ENCODE data around the gene FGF11. TPM values are rescaled to one million over a fixed set of nuclear protein-coding genes. Genes with fewer than 3 reads are reported as not detected.

FGF11 gene
- total and polyA plus RNA-seq, 2 of the 13 experiments (the other 11 are each of a cell fraction or from before 2014, with no cell fraction given) = 0.20 to 7.6 TPM

DNA sequence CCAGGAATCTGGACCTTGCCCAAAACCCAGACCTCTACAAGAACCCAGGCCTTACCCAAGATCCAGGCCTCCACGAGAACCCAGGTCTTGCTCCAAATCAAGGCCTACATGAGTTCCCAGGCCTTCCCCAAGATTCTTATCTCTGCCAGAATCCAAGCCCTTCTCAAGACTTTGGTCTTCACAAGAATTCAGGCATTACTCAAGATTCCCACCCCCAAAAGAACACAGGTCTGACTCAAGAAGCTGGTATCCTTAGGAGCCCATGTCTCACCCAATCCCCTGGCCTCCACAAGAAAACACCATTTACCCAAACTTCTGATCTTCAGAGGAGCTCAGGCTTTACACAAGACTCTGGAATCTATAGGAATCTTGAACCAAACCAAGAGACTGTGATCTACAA, 8.1 kb upstream of the FGF11 start:
- no peak for TF ChIP-seq HMGXB3 (CRISPR knock-in tag; IDR thresholded peaks at IDR 0.05; ENCODE audit: borderline replicate concordance)
- no peak for TF ChIP-seq EED (CRISPR knock-in tag; IDR thresholded peaks at IDR 0.05)
- TF ChIP-seq RXRA (CRISPR knock-in tag; IDR thresholded peaks at IDR 0.05) = no peak
- no peak for TF ChIP-seq ATAD3A (CRISPR knock-in tag; IDR thresholded peaks at IDR 0.05)
- TF ChIP-seq SOX13 (IDR thresholded peaks at IDR 0.05) = no peak
- TF ChIP-seq SOX13 (CRISPR knock-in tag; conservative IDR thresholded peaks at IDR 0.05 in 1 of 2, IDR thresholded peaks at IDR 0.05 in 1 of 2) = no peak
- no peak for TF ChIP-seq ZMYM2 (CRISPR knock-in tag; IDR thresholded peaks at IDR 0.05)
- TF ChIP-seq E2F5 (CRISPR knock-in tag; conservative IDR thresholded peaks at IDR 0.05) = no peak
- Histone ChIP-seq H3K9me3 (ENCODE audit: low read length) (no peaks in the 10 kb centered on the region), H3K9ac (ENCODE audit: insufficient read depth, low read depth, low read length) (no peak overlapping the region), H2AFZ (ENCODE audit: low read length) (no peak overlapping the region), H3K27ac (ENCODE audit: extremely low read length, insufficient read depth, low read length) (no peak overlapping the region), H3K4me2 (ENCODE audit: low read depth, low read length) (no peak overlapping the region), H3K27me3 (ENCODE audit: control insufficient read depth in 1 of 2, insufficient read depth in 2 of 2, low read length in 2 of 2) (peaks cover 2 to 3% of the 10 kb centered on the region in 2 experiments; a peak in 3 of 5 replicates), H3K4me3 (replicated peaks in 1 of 3; ENCODE audit: insufficient read depth in 1 of 3, low read depth in 2 of 3, low read length in 3 of 3) (no peak overlapping the region), H3K79me2 (ENCODE audit: insufficient read depth, low read length) (no peaks in the 10 kb centered on the region), H3K4me1 (ENCODE audit: insufficient read depth, low read length) (peaks cover 17% of the 10 kb centered on the region), H4K20me1 (ENCODE audit: insufficient read depth, low read length) (no peaks in the 10 kb centered on the region), H3K36me3 (replicated peaks in 1 of 2; ENCODE audit: control insufficient read depth in 1 of 2, insufficient read depth in 2 of 2, low read length in 2 of 2) (no peaks in the 10 kb centered on the region)
- no peak for DNase-seq (ENCODE audit: low spot score)
- POLR2A ChIA-PET = interaction anchor here (1.1 kb wide), 1 partner anchor 27 kb away, joined by 3 read pairs; the partner anchor contains the start of gene TMEM256
- ATAC-seq = no peak
- FAIRE-seq = no peak
- intact Hi-C loops (cut with micrococcal nuclease; ENCODE audit: unreplicated experiment) (no loop called here), in situ Hi-C loops (cut with HindIII; ENCODE audit: extremely low pct_ligation_motif_present, low pct_unique_long_range_greater_than_20kb) (no loop called here)
- CTCF ChIA-PET (ENCODE audit: low intra/inter-chr PET ratio, low total read pairs) = no interaction called here
- BruUV-seq (replicated peaks) = no TSS peak
- 0% methylated on average over 1 of the region's 1 CpG for WGBS (ENCODE audit: low lambda C conversion rate)

Measured in HepG2 (cell line).